K562 (cell line): ENCODE data around the gene MTG2. TPM values are rescaled to one million over a fixed set of nuclear protein-coding genes. Genes with fewer than 3 reads are reported as not detected.

Experiments
- ATAC-seq: fragments of 200-7000 bp; cut with Tn5 transposase; 3 replicates; pipeline ENCODE4 v1.9.1; 2020; ENCODE audit warnings: moderate library complexity
- BruUV-seq: library from RNA; stranded (reverse); fragments of 400-500 nt; replicated peaks from 2 replicates; lab custom pipeline; 2021; lab: Mats Ljungman, UMichigan
- CTCF ChIA-PET: fragments of 300-600 bp; formaldehyde crosslinking; extraction: SDS; loops from one replicate; lab custom pipeline; 2021; ENCODE audit warnings: low intra/inter-chr PET ratio; lab: Yijun Ruan, JAX
- POLR2A ChIA-PET: fragments of 300-600, 350-650 bp; sonication (Branson Sonifier 250); formaldehyde crosslinking; extraction: SDS; loops from one replicate; lab custom pipeline; 2021; ENCODE audit warnings: antibody characterized with exemption, inconsistent platforms; lab: Yijun Ruan, JAX
- DNase-seq, 4 experiments: peaks; one replicate each; pipeline versions ENCODE4 v3.0.0 to v3.0.0-alpha.2; 2011 to 2018; ENCODE audit warnings: low spot score in 3 of 4, mixed read lengths in 3 of 4; ENCODE audit errors: extremely low read depth in 1 of 4
- FAIRE-seq: peaks from 2 replicates; lab custom pipeline; 2011; peaks lifted over from hg19 to GRCh38; lab: Jason Lieb, UNC
- H2AFZ ChIP-seq: 2 replicates; pipeline ENCODE4 v1.6.0; 2011; ENCODE audit warnings: low read depth, low read length, control low read depth, inconsistent platforms
- H3K27ac ChIP-seq: fragments of 200-600 bp; 3 replicates; pipeline ENCODE4 v1.8.0; 2011; ENCODE audit warnings: low read depth, mild to moderate bottlenecking, control low read depth, inconsistent platforms, low read length, moderate library complexity, mixed read lengths; ENCODE audit errors: extremely low read depth
- H3K27me3 ChIP-seq, 2 experiments: fragments of 300-600 bp in 1 of 2; 2 replicates in 1 of 2; 3 replicates in 1 of 2; pipeline versions ENCODE4 v1.6.0 to v1.8.0; 2011; ENCODE audit warnings: inconsistent platforms in 2 of 2, low read length in 2 of 2, mild to moderate bottlenecking in 1 of 2, mixed read lengths in 1 of 2, moderate library complexity in 1 of 2; ENCODE audit not compliant: control insufficient read depth in 2 of 2, insufficient read depth in 2 of 2
- H3K36me3 ChIP-seq: fragments of 300-600 bp; 3 replicates; pipeline ENCODE4 v1.8.0; 2011; ENCODE audit warnings: mild to moderate bottlenecking, low read length, inconsistent platforms; ENCODE audit not compliant: control insufficient read depth, insufficient read depth
- H3K4me1 ChIP-seq, 2 experiments: fragments of 200-600 bp in 1 of 2; replicated peaks in 1 of 2; 2 replicates in 1 of 2; 3 replicates in 1 of 2; pipeline versions ENCODE4 v1.5.1 to v1.8.0; 2011; ENCODE audit warnings: inconsistent platforms in 2 of 2, low read length in 2 of 2, mild to moderate bottlenecking in 1 of 2, mixed read lengths in 1 of 2, moderate library complexity in 1 of 2; ENCODE audit not compliant: control insufficient read depth in 2 of 2, insufficient read depth in 2 of 2
- H3K4me2 ChIP-seq: 2 replicates; pipeline ENCODE4 v1.6.1; 2011; ENCODE audit warnings: low read length, control low read depth, inconsistent platforms, mixed read lengths; ENCODE audit not compliant: insufficient read depth
- H3K4me3 ChIP-seq: fragments of 200-600 bp; sonication (generic), shearing (Covaris generic); 2 replicates; pipeline ENCODE4 v1.5.1; 2016; ENCODE audit warnings: control low read depth, inconsistent platforms
- H3K79me2 ChIP-seq: fragments of 200-600 bp; 3 replicates; pipeline ENCODE4 v1.8.0; 2011; ENCODE audit warnings: low read length, inconsistent platforms; ENCODE audit not compliant: control insufficient read depth, insufficient read depth
- H3K9ac ChIP-seq, 2 experiments: 2 replicates each; pipeline versions ENCODE4 v1.6.0 to v1.6.1; 2011; ENCODE audit warnings: low read depth in 2 of 2, low read length in 2 of 2, control low read depth in 1 of 2, inconsistent platforms in 1 of 2, mild to moderate bottlenecking in 1 of 2, mixed read lengths in 1 of 2; ENCODE audit not compliant: insufficient read depth in 1 of 2
- H3K9me1 ChIP-seq: one replicate; pipeline ENCODE4 v1.6.0; 2011; ENCODE audit warnings: inconsistent platforms, mild to moderate bottlenecking, low read length, moderate library complexity; ENCODE audit not compliant: control insufficient read depth, insufficient read depth
- H3K9me3 ChIP-seq: replicated peaks from 2 replicates; pipeline ENCODE4 v1.5.1; 2011; ENCODE audit warnings: low read depth, low read length, inconsistent platforms; ENCODE audit not compliant: control insufficient read depth, insufficient read depth
- H4K20me1 ChIP-seq: replicated peaks from 2 replicates; pipeline ENCODE4 v1.6.1; 2011; ENCODE audit warnings: low read length, inconsistent platforms, mixed read lengths; ENCODE audit not compliant: control insufficient read depth, insufficient read depth
- BHLHE40 ChIP-seq: IDR thresholded peaks from 2 replicates; pipeline ENCODE4 v1.6.1; 2011; ENCODE audit warnings: low read length, improper control_type of control experiment
- ESRRA ChIP-seq: fragments of 450-650 bp; IDR thresholded peaks from 2 replicates; pipeline ENCODE4 v1.6.1; 2014; ENCODE audit warnings: low read depth, mild to moderate bottlenecking, moderate library complexity, borderline replicate concordance
- SP2 ChIP-seq: IDR thresholded peaks from 2 replicates; pipeline ENCODE4 v1.6.1; 2011; ENCODE audit warnings: mild to moderate bottlenecking, low read depth, low read length, moderate library complexity; ENCODE audit not compliant: poor library complexity, severe bottlenecking; ENCODE audit errors: extremely low read depth
- ZBTB12 ChIP-seq: fragments of 250-450 bp; sonication (Bioruptor Pico); IDR thresholded peaks from 2 replicates; pipeline ENCODE4 v1.4.0; 2020
- WGBS: fragments of 100-300 bp; shearing (Covaris generic); methylation state at CpG from one replicate; pipeline ENCODE4 v1.1.6; 2016; ENCODE audit warnings: low coverage, mixed read lengths; ENCODE audit not compliant: insufficient coverage; ENCODE audit errors: missing lambda C conversion rate; 5-methylcytosine and 5-hydroxymethylcytosine counted together
- in situ Hi-C: fragments of 300-500 bp; cut with MboI; formaldehyde crosslinking; loops from 4 replicates; pipeline ENCODE4 v1.15.0; 2018; ENCODE audit warnings: inconsistent platforms, mixed read lengths
- intact Hi-C: fragments of 100-400 bp; cut with micrococcal nuclease; formaldehyde crosslinking; loops from 2 replicates; pipeline ENCODE4 v1.14.2; 2022
- polyA plus RNA-seq, 8 experiments: library from polyadenylated mRNA; depleted of rRNA in 4 of 8; stranded (reverse) in 5 of 8; unstranded in 3 of 8; fragments of >200 nt; fragmentation: Nextera tagmentation in 2 of 8; fragmentation: Illumina TruSeq in 1 of 8; extraction: Ambion mirVana in 2 of 8; extraction: Trizol in 1 of 8; gene quantifications; 2 replicates each; pipeline versions ENCODE4 v1.2.1 to v1.2.3, GENCODE V29; 2011 to 2014; ENCODE audit warnings: inconsistent platforms in 1 of 8, missing spikeins in 1 of 8
- total RNA-seq, 7 experiments: library from RNA; depleted of rRNA in 6 of 7; stranded (reverse); fragments of >200 nt in 6 of 7; fragmentation: Illumina TruSeq in 2 of 7; extraction: Trizol in 2 of 7; gene quantifications; 2 replicates each; pipeline versions ENCODE4 v1.2.1 to v1.2.3, GENCODE V29; 2011 to 2021; ENCODE audit warnings: low replicate concordance in 1 of 7

Gene MTG2
- total and polyA plus RNA-seq, 9 of the 15 experiments (the other 6 are each of a cell fraction or from before 2014, with no cell fraction given), result 8.7 to 67.5 (median 44.5) TPM

DNA sequence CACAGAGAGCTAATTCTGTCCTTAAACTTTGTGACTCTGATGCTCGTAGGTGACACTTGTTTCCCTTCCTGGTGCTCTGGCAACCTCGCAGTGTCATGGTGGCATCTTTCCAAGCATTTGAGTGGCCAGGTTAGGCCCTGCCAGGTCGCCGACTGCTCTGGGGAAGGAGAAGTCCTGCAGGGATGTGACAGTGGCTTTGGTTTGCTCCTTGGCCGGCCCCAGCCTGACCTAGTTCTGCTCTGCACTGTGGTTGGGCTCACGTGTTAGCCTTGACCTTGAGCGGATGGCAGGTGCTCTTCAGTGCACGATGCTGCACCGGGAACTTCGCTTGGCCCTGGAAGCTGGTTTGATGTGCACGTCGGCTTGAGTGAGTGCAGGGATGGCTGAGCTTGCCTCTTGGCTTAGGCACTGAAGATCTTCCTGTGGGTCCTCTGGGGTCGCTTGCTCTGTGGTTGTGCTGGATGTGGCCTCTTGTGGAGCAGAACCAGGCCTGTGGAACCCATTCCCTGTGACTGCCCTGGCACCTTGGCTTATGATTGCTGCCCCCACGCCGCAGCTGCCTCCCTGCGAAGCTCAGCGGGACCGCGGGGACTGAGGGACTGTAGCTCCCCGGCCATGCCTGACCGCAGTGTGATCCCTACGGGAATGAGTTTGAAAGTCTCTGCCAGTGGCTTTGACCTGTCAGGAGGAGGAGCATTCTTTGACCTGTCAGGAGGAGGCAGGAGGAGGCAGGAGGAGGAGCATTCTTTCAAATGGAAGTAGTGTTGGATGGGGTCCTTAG is 64.2 kb downstream of the MTG2 start:
- Histone ChIP-seq H3K79me2 (peaks cover 28% of the 10 kb centered on the region), H3K9ac (peak overlapping the region in 1 of 2 experiments; percentile 61; a peak in 2 of 4 replicates), H2AFZ (no peak overlapping the region), H3K9me3 (no peaks in the 10 kb centered on the region), H3K4me3 (no peak overlapping the region), H4K20me1 (peaks cover 53% of the 10 kb centered on the region), H3K27me3 (no peaks in the 10 kb centered on the region), H3K4me2 (no peak overlapping the region), H3K36me3 (peaks cover 8% of the 10 kb centered on the region; the same call in 2 of the 3 replicates), H3K27ac (no peak overlapping the region), H3K9me1 (peaks cover 6% of the 10 kb centered on the region), H3K4me1 (peaks cover 0 to 30% of the 10 kb centered on the region in 2 experiments; a peak in 2 of 5 replicates)
- ATAC-seq (0 out of 3 replicates have a peak, but pooled peaks have one; percentile 14), DNase-seq (no peak), FAIRE-seq (no peak)
- in situ Hi-C loops (no loop called here), intact Hi-C loops (no loop called here)
- ChIA-PET POLR2A (interaction anchor here (0.7 to 1.6 kb wide), 3 partner anchors 8 to 16 kb away, joined by 3 to 4 read pairs (median 4); no protein-coding TSS in a partner anchor), CTCF (no interaction called here)
- TF ChIP-seq SP2 (no peak), ESRRA (peak; percentile 36; the same call in 1 of the 2 replicates), BHLHE40 (0 out of 2 replicates have a peak, but pooled peaks have one; percentile 21), ZBTB12 (CRISPR knock-in tag) (no peak)
- BruUV-seq, result no TSS peak
- 67% methylated on average over 19 of the region's 22 CpGs for WGBS
